Measurements from ENCODE around the gene PLPP3. TPM values are rescaled to one million over a fixed set of nuclear protein-coding genes. Genes with fewer than 3 reads are reported as not detected.

Gene PLPP3
- polyA plus RNA-seq, 2 donors, result 2.7 to 12.4 TPM

- Histone ChIP-seq H3K9me3 (ENCODE audit: control insufficient read depth in 2 of 2, insufficient read depth in 1 of 2, low read depth in 1 of 2, low read length in 1 of 2) (no peaks in the 10 kb centered on the region), H3K27me3 (ENCODE audit: control insufficient read depth in 1 of 2, insufficient read depth in 2 of 2, low read length in 2 of 2) (no peaks in the 10 kb centered on the region), H3K4me3 (ENCODE audit: low read depth in 1 of 2, low read length in 2 of 2) (no peak overlapping the region), H3K27ac (ENCODE audit: low read depth in 2 of 2, low read length in 1 of 2) (no peak overlapping the region), H3K36me3 (ENCODE audit: control insufficient read depth in 2 of 2, insufficient read depth in 2 of 2, low read length in 1 of 2) (no peaks in the 10 kb centered on the region), H3K4me1 (ENCODE audit: control insufficient read depth in 2 of 2, insufficient read depth in 2 of 2, low read length in 1 of 2) (no peaks in the 10 kb centered on the region)
- 60 to 61% methylated on average over 3 of the region's 3 CpGs for WGBS, 2 donors
These were observed 12.5 kb upstream of the PLPP3 start for GRCh38 chr1:56591909-56592308.

DNA sequence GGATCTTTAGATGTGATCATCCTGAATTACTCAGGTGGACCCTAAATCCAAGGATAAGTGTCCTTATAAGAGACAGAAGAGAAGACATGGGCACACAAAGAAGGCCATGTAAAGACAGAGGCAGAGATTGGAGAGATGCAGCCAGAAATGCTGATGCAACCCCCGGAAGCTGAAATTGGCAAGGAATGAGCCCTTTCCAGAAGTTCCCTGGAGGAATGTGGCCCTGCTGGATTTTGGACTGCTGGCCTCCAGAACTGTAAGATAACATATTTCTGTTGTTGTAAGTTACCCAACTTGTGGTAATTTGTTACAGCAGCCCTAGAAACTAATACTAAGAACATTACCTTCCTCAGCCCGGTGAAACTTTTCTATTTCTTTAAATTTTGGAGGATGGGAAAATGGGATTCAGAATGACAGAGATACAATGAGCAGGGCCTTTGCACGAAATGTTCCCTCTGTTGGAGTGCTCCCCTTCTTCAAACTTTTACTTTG is 11.2 kb upstream of the PLPP3 start:
- H3K9me3 ChIP-seq (ENCODE audit: control insufficient read depth in 2 of 2, insufficient read depth in 1 of 2, low read depth in 1 of 2, low read length in 1 of 2), result no peaks in the 10 kb centered on the region
- no peaks in the 10 kb centered on the region for H3K27me3 ChIP-seq (ENCODE audit: control insufficient read depth in 1 of 2, insufficient read depth in 2 of 2, low read length in 2 of 2)
- H3K36me3 ChIP-seq (ENCODE audit: control insufficient read depth in 2 of 2, insufficient read depth in 2 of 2, low read length in 1 of 2), result no peaks in the 10 kb centered on the region
- H3K27ac ChIP-seq (ENCODE audit: low read depth in 2 of 2, low read length in 1 of 2), result no peak overlapping the region
- no peak overlapping the region for H3K4me3 ChIP-seq (ENCODE audit: low read depth in 1 of 2, low read length in 2 of 2)
- WGBS, 2 donors, result 78 to 90% methylated on average over 3 of the region's 3 CpGs
- no peaks in the 10 kb centered on the region for H3K4me1 ChIP-seq (ENCODE audit: control insufficient read depth in 2 of 2, insufficient read depth in 2 of 2, low read length in 1 of 2)

DNA sequence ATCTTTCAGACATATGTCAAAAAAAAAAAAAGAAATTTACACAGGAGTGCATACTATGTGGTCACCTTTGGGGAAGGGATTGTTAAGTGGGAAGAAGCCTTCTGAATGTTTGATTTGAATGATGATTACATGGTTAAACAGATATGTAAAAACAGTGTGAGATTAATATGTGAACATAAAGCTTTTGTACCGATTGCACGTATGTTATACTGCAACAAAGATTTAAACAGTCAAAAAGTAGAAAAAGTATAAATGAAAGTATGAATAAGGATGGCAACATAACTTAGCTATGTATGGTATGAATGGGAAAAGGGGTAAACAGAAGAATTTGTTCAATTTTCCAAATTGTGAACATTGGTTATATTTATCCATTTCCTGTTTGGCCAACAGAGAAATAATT is 10.0 kb upstream of the PLPP3 start:
- Histone ChIP-seq H3K36me3 (ENCODE audit: control insufficient read depth in 2 of 2, insufficient read depth in 2 of 2, low read length in 1 of 2) (no peaks in the 10 kb centered on the region), H3K27me3 (ENCODE audit: control insufficient read depth in 1 of 2, insufficient read depth in 2 of 2, low read length in 2 of 2) (no peaks in the 10 kb centered on the region), H3K4me1 (ENCODE audit: control insufficient read depth in 2 of 2, insufficient read depth in 2 of 2, low read length in 1 of 2) (no peaks in the 10 kb centered on the region), H3K4me3 (ENCODE audit: low read depth in 1 of 2, low read length in 2 of 2) (no peak overlapping the region), H3K27ac (ENCODE audit: low read depth in 2 of 2, low read length in 1 of 2) (no peak overlapping the region), H3K9me3 (ENCODE audit: control insufficient read depth in 2 of 2, insufficient read depth in 1 of 2, low read depth in 1 of 2, low read length in 1 of 2) (no peaks in the 10 kb centered on the region)
- 93 to 94% methylated on average over 2 of the region's 2 CpGs for WGBS, 2 donors

GRCh38 chr1:56586502-56586901 is 7.1 kb upstream of the PLPP3 start:
- Histone ChIP-seq H3K9me3 (ENCODE audit: control insufficient read depth in 2 of 2, insufficient read depth in 1 of 2, low read depth in 1 of 2, low read length in 1 of 2) (no peaks in the 10 kb centered on the region), H3K4me3 (ENCODE audit: low read depth in 1 of 2, low read length in 2 of 2) (no peak overlapping the region), H3K4me1 (ENCODE audit: control insufficient read depth in 2 of 2, insufficient read depth in 2 of 2, low read length in 1 of 2) (no peaks in the 10 kb centered on the region), H3K27me3 (ENCODE audit: control insufficient read depth in 1 of 2, insufficient read depth in 2 of 2, low read length in 2 of 2) (no peaks in the 10 kb centered on the region), H3K27ac (ENCODE audit: low read depth in 2 of 2, low read length in 1 of 2) (no peak overlapping the region), H3K36me3 (ENCODE audit: control insufficient read depth in 2 of 2, insufficient read depth in 2 of 2, low read length in 1 of 2) (no peaks in the 10 kb centered on the region)
- 88 to 94% methylated on average over 5 of the region's 5 CpGs for WGBS, 2 donors

DNA sequence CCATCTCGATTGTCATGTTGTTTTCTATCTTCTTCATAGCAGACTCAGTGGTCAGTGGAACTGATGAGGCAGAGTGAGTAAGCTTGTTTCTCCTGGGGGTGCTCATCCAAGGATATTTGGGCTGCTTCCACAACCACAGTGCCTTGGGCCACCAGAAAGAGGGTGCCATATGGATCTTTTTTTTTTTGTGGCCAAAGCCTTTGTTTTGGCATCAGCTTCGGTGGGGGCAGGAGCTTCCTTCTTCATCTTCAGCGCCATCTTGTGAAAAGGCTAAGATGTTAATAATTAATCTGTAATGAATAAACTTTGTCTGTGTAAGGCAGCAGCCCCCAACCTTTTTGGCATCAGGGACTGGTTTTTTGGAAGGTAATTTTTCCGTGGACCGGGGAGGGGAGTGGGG is 6.6 kb upstream of the PLPP3 start:
- 72 to 74% methylated on average over 5 of the region's 5 CpGs for WGBS, 2 donors
- no peaks in the 10 kb centered on the region for H3K4me1 ChIP-seq (ENCODE audit: control insufficient read depth in 2 of 2, insufficient read depth in 2 of 2, low read length in 1 of 2)
- H3K27me3 ChIP-seq (ENCODE audit: control insufficient read depth in 1 of 2, insufficient read depth in 2 of 2, low read length in 2 of 2), result no peaks in the 10 kb centered on the region
- no peaks in the 10 kb centered on the region for H3K9me3 ChIP-seq (ENCODE audit: control insufficient read depth in 2 of 2, insufficient read depth in 1 of 2, low read depth in 1 of 2, low read length in 1 of 2)
- no peaks in the 10 kb centered on the region for H3K36me3 ChIP-seq (ENCODE audit: control insufficient read depth in 2 of 2, insufficient read depth in 2 of 2, low read length in 1 of 2)
- no peak overlapping the region for H3K27ac ChIP-seq (ENCODE audit: low read depth in 2 of 2, low read length in 1 of 2)
- no peak overlapping the region for H3K4me3 ChIP-seq (ENCODE audit: low read depth in 1 of 2, low read length in 2 of 2)

- Histone ChIP-seq H3K4me3 (ENCODE audit: low read depth in 1 of 2, low read length in 2 of 2) (no peak overlapping the region), H3K9me3 (ENCODE audit: control insufficient read depth in 2 of 2, insufficient read depth in 1 of 2, low read depth in 1 of 2, low read length in 1 of 2) (no peaks in the 10 kb centered on the region), H3K27ac (ENCODE audit: low read depth in 2 of 2, low read length in 1 of 2) (no peak overlapping the region), H3K36me3 (ENCODE audit: control insufficient read depth in 2 of 2, insufficient read depth in 2 of 2, low read length in 1 of 2) (no peaks in the 10 kb centered on the region), H3K27me3 (ENCODE audit: control insufficient read depth in 1 of 2, insufficient read depth in 2 of 2, low read length in 2 of 2) (no peaks in the 10 kb centered on the region), H3K4me1 (ENCODE audit: control insufficient read depth in 2 of 2, insufficient read depth in 2 of 2, low read length in 1 of 2) (no peaks in the 10 kb centered on the region)
- WGBS, 2 donors, result 22 to 23% methylated on average over 5 of the region's 5 CpGs
These were observed 5.7 kb upstream of the PLPP3 start for GRCh38 chr1:56584910-56585528.

- Histone ChIP-seq H3K27ac (ENCODE audit: low read depth in 2 of 2, low read length in 1 of 2) (no peak overlapping the region), H3K9me3 (ENCODE audit: control insufficient read depth in 2 of 2, insufficient read depth in 1 of 2, low read depth in 1 of 2, low read length in 1 of 2) (no peaks in the 10 kb centered on the region), H3K27me3 (ENCODE audit: control insufficient read depth in 1 of 2, insufficient read depth in 2 of 2, low read length in 2 of 2) (no peaks in the 10 kb centered on the region), H3K4me3 (ENCODE audit: low read depth in 1 of 2, low read length in 2 of 2) (no peak overlapping the region), H3K36me3 (ENCODE audit: control insufficient read depth in 2 of 2, insufficient read depth in 2 of 2, low read length in 1 of 2) (no peaks in the 10 kb centered on the region), H3K4me1 (ENCODE audit: control insufficient read depth in 2 of 2, insufficient read depth in 2 of 2, low read length in 1 of 2) (no peaks in the 10 kb centered on the region)
- 77 to 81% methylated on average over 2 of the region's 2 CpGs for WGBS, 2 donors
These were observed 4.7 kb upstream of the PLPP3 start for GRCh38 chr1:56583957-56584468.

DNA sequence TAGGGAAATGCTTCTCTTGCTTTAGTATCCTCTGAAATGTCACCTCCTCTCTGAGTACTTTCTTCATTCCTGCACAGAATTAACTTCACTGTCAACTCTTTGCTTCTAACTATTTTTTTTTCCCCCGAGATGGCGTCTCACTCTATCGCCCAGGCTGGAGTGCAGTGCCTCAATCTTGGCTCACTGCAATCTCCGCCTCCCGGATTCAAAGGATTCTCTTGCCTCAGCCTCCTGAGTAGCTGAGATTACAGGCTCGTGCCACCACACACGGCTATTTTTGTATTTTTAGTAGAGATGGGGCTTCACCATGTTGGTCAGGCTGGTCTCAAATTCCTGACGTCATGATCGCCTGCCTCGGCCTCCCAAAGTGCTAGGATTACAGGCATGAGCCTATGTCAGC is 1.4 kb upstream of the PLPP3 start:
- no peak overlapping the region for H3K4me3 ChIP-seq (ENCODE audit: low read depth in 1 of 2, low read length in 2 of 2)
- no peaks in the 10 kb centered on the region for H3K9me3 ChIP-seq (ENCODE audit: control insufficient read depth in 2 of 2, insufficient read depth in 1 of 2, low read depth in 1 of 2, low read length in 1 of 2)
- H3K4me1 ChIP-seq (ENCODE audit: control insufficient read depth in 2 of 2, insufficient read depth in 2 of 2, low read length in 1 of 2), result no peaks in the 10 kb centered on the region
- 90 to 94% methylated on average over 10 of the region's 10 CpGs for whole genome bisulfite sequencing, 2 donors
- H3K27ac ChIP-seq (ENCODE audit: low read depth in 2 of 2, low read length in 1 of 2), result no peak overlapping the region
- no peaks in the 10 kb centered on the region for H3K36me3 ChIP-seq (ENCODE audit: control insufficient read depth in 2 of 2, insufficient read depth in 2 of 2, low read length in 1 of 2)
- no peaks in the 10 kb centered on the region for H3K27me3 ChIP-seq (ENCODE audit: control insufficient read depth in 1 of 2, insufficient read depth in 2 of 2, low read length in 2 of 2)

- Histone ChIP-seq H3K27me3 (ENCODE audit: control insufficient read depth in 1 of 2, insufficient read depth in 2 of 2, low read length in 2 of 2) (no peaks in the 10 kb centered on the region), H3K36me3 (ENCODE audit: control insufficient read depth in 2 of 2, insufficient read depth in 2 of 2, low read length in 1 of 2) (no peaks in the 10 kb centered on the region), H3K4me3 (ENCODE audit: low read depth in 1 of 2, low read length in 2 of 2) (peak overlapping the region; percentile 67 to 78), H3K4me1 (ENCODE audit: control insufficient read depth in 2 of 2, insufficient read depth in 2 of 2, low read length in 1 of 2) (no peaks in the 10 kb centered on the region), H3K9me3 (ENCODE audit: control insufficient read depth in 2 of 2, insufficient read depth in 1 of 2, low read depth in 1 of 2, low read length in 1 of 2) (no peaks in the 10 kb centered on the region), H3K27ac (ENCODE audit: low read depth in 2 of 2, low read length in 1 of 2) (peak overlapping the region; percentile 78 to 92)
- 1% methylated on average over 64 of the region's 64 CpGs for WGBS, 2 donors
These were observed 1.0 kb downstream of the PLPP3 start for GRCh38 chr1:56578138-56578962.
